NCI-H187 treated with DMSO at 0.1 percent for 48 hours (cell line): ENCODE results near the gene TTC21B.
A peak's percentile ranks its signal among the peaks of the same experiment; 100 is the strongest.

Experiments used
- DNase-seq: peaks from one replicate; lab custom pipeline; 2025; lab: John Stamatoyannopoulos, UW

The TTC21B gene

GRCh38 chr2:165835363-165835762 lies 118.2 kb downstream of the TTC21B start:
- no peak for DNase-seq

GRCh38 chr2:165833156-165833555 lies 120.4 kb downstream of the TTC21B start:
- DNase-seq: no peak

- no peak for DNase-seq
These were observed 125.7 kb downstream of the TTC21B start for GRCh38 chr2:165827921-165828276.

GRCh38 chr2:165827016-165827920 lies 126.3 kb downstream of the TTC21B start:
- DNase-seq: no peak

- DNase-seq: peak; percentile 81
These were observed 128.5 kb downstream of the TTC21B start for GRCh38 chr2:165825041-165825440.
